K562 (cell line): ENCODE measurements around the gene SAMM50.

ENCODE experiments used
- DACH1 ChIP-seq: fragments of 450-650 bp; IDR thresholded peaks from 2 replicates; pipeline ENCODE4 v1.6.1; 2018; ENCODE audit not compliant: partially characterized antibody
- GATAD2A ChIP-seq: fragments of 450-650 bp; IDR thresholded peaks from 2 replicates; pipeline ENCODE4 v1.6.1; 2017
- GMEB1 ChIP-seq: fragments of 250-450 bp; sonication (Bioruptor Pico); IDR thresholded peaks from 2 replicates; pipeline ENCODE4 v1.4.0; 2020; ENCODE audit warnings: mild to moderate bottlenecking
- JUN ChIP-seq, 2 experiments: sonication (generic) in 1 of 2; formaldehyde crosslinking in 1 of 2; IDR thresholded peaks; 2 replicates each; pipeline versions ENCODE4 v1.6.1 to v1.8.0; 2012 to 2022; ENCODE audit warnings: borderline replicate concordance in 2 of 2, mild to moderate bottlenecking in 2 of 2, improper control_type of control experiment in 1 of 2, low read depth in 1 of 2, low read length in 1 of 2, missing genetic modification reagents in 1 of 2
- MAZ ChIP-seq, 2 experiments: fragments of 450-650 bp in 1 of 2; sonication (generic) in 1 of 2; formaldehyde crosslinking; IDR thresholded peaks in 1 of 2; conservative IDR thresholded peaks in 1 of 2; 2 replicates each; pipeline versions ENCODE4 v1.4.0 to v1.5.0; 2020; ENCODE audit warnings: mild to moderate bottlenecking in 1 of 2, missing genetic modification reagents in 1 of 2
- PCBP2 ChIP-seq: fragments of 200-400 bp; formaldehyde crosslinking; IDR thresholded peaks from 2 replicates; pipeline ENCODE4 v1.6.1; 2018; ENCODE audit warnings: low read length, low read depth, mild to moderate bottlenecking, moderate library complexity; ENCODE audit not compliant: poor library complexity, severe bottlenecking
- POLR2AphosphoS5 ChIP-seq: IDR thresholded peaks from 2 replicates; pipeline ENCODE4 v1.6.1; 2011; ENCODE audit warnings: mild to moderate bottlenecking, low read depth, low read length, moderate library complexity; ENCODE audit not compliant: control insufficient read depth, insufficient read depth
- PRPF4 ChIP-seq: fragments of 200-400 bp; formaldehyde crosslinking; IDR thresholded peaks from one replicate; pipeline ENCODE4 v1.6.1; 2017; ENCODE audit warnings: low read length, low read depth, mild to moderate bottlenecking; ENCODE audit not compliant: insufficient read depth, poor library complexity, severe bottlenecking
- REST ChIP-seq, 2 experiments: fragments of 450-650 bp; formaldehyde crosslinking in 1 of 2; IDR thresholded peaks; 2 replicates each; pipeline versions ENCODE4 v1.4.0 to v1.6.1; 2014 to 2020; ENCODE audit warnings: mild to moderate bottlenecking in 2 of 2, borderline replicate concordance in 1 of 2, low read depth in 1 of 2
- RFX5 ChIP-seq: IDR thresholded peaks from 2 replicates; pipeline ENCODE4 v1.6.1; 2011; ENCODE audit warnings: low read depth, mild to moderate bottlenecking, improper control_type of control experiment, low read length
- STAT6 ChIP-seq: sonication (generic); formaldehyde crosslinking; IDR thresholded peaks from 2 replicates; pipeline ENCODE4 v1.8.1; 2023; ENCODE audit warnings: mild to moderate bottlenecking, missing genetic modification reagents
- TF ChIP-seq, protein P1 (sequence below), 3 experiments: IDR thresholded peaks in 2 of 3; conservative IDR thresholded peaks in 1 of 3; 2 replicates each; pipeline ENCODE4 v1.5.1; 2011 to 2012; ENCODE audit warnings: low read length in 3 of 3, mild to moderate bottlenecking in 3 of 3, control low read depth in 2 of 3, improper control_type of control experiment in 1 of 3, inconsistent platforms in 1 of 3, low read depth in 1 of 3, mixed read lengths in 1 of 3, moderate library complexity in 1 of 3; ENCODE audit not compliant: insufficient read depth in 2 of 3
- TF ChIP-seq, protein P2 (sequence below), 2 experiments: fragments of 200-800 bp in 1 of 2; sonication (Bioruptor generic) in 1 of 2; sonication (generic) in 1 of 2; formaldehyde crosslinking in 1 of 2; IDR thresholded peaks in 1 of 2; conservative IDR thresholded peaks in 1 of 2; 2 replicates each; pipeline versions ENCODE4 v1.5.0 to v1.6.1; 2016 to 2020; ENCODE audit warnings: missing compliant biosample characterization in 1 of 2, missing genetic modification characterization in 1 of 2, missing genetic modification reagents in 1 of 2

DNA sequence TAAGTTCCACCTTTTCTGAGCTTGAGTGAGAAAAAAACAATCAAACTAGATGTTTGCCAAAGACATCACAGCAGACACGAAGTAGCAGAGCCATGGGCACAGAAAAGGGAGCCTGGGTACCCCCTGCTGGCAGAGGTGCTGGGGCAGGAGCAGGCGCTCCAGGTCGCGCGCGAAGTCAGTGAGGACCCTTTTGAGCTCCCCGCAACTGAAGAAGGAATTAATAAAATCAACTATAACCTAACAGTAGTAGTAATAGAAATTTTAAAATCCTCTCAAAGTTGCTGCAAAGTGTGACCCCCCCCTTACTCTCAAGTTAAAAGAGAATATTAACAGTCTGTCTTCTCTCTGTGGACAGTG, 48.8 kb downstream of the SAMM50 start:
- TF ChIP-seq, protein P1, sequence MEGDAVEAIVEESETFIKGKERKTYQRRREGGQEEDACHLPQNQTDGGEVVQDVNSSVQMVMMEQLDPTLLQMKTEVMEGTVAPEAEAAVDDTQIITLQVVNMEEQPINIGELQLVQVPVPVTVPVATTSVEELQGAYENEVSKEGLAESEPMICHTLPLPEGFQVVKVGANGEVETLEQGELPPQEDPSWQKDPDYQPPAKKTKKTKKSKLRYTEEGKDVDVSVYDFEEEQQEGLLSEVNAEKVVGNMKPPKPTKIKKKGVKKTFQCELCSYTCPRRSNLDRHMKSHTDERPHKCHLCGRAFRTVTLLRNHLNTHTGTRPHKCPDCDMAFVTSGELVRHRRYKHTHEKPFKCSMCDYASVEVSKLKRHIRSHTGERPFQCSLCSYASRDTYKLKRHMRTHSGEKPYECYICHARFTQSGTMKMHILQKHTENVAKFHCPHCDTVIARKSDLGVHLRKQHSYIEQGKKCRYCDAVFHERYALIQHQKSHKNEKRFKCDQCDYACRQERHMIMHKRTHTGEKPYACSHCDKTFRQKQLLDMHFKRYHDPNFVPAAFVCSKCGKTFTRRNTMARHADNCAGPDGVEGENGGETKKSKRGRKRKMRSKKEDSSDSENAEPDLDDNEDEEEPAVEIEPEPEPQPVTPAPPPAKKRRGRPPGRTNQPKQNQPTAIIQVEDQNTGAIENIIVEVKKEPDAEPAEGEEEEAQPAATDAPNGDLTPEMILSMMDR (IDR thresholded peaks at IDR 0.05 in 2 of 3, conservative IDR thresholded peaks at IDR 0.05 in 1 of 3; ENCODE audit: insufficient read depth in 2 of 3, low read depth in 1 of 3, low read length in 3 of 3): no peak
- TF ChIP-seq MAZ (CRISPR knock-in tag; conservative IDR thresholded peaks at IDR 0.05 in 1 of 2, IDR thresholded peaks at IDR 0.05 in 1 of 2) (no peak), REST (IDR thresholded peaks at IDR 0.05; ENCODE audit: borderline replicate concordance) (no peak), REST (CRISPR knock-in tag; IDR thresholded peaks at IDR 0.05; ENCODE audit: low read depth) (no peak), RFX5 (no peak), PRPF4 (no peak), GMEB1 (no peak), PCBP2 (no peak), POLR2AphosphoS5 (no peak), STAT6 (CRISPR knock-in tag) (no peak), JUN (IDR thresholded peaks at IDR 0.05; ENCODE audit: borderline replicate concordance, low read depth, low read length) (no peak), JUN (CRISPR knock-in tag; IDR thresholded peaks at IDR 0.05; ENCODE audit: borderline replicate concordance) (no peak), DACH1 (no peak), GATAD2A (no peak)
- TF ChIP-seq, protein P2, sequence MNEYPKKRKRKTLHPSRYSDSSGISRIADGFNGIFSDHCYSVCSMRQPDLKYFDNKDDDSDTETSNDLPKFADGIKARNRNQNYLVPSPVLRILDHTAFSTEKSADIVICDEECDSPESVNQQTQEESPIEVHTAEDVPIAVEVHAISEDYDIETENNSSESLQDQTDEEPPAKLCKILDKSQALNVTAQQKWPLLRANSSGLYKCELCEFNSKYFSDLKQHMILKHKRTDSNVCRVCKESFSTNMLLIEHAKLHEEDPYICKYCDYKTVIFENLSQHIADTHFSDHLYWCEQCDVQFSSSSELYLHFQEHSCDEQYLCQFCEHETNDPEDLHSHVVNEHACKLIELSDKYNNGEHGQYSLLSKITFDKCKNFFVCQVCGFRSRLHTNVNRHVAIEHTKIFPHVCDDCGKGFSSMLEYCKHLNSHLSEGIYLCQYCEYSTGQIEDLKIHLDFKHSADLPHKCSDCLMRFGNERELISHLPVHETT (CRISPR knock-in tag; conservative IDR thresholded peaks at IDR 0.05 in 1 of 2, IDR thresholded peaks at IDR 0.05 in 1 of 2): no peak
